ENCODE measurements around the gene KLHL29. TPM values are rescaled to one million over a fixed set of nuclear protein-coding genes. Genes with fewer than 3 reads are reported as not detected.

Gene KLHL29
- total RNA-seq, 1 donor from 2014 or later = 12.2 TPM

DNA sequence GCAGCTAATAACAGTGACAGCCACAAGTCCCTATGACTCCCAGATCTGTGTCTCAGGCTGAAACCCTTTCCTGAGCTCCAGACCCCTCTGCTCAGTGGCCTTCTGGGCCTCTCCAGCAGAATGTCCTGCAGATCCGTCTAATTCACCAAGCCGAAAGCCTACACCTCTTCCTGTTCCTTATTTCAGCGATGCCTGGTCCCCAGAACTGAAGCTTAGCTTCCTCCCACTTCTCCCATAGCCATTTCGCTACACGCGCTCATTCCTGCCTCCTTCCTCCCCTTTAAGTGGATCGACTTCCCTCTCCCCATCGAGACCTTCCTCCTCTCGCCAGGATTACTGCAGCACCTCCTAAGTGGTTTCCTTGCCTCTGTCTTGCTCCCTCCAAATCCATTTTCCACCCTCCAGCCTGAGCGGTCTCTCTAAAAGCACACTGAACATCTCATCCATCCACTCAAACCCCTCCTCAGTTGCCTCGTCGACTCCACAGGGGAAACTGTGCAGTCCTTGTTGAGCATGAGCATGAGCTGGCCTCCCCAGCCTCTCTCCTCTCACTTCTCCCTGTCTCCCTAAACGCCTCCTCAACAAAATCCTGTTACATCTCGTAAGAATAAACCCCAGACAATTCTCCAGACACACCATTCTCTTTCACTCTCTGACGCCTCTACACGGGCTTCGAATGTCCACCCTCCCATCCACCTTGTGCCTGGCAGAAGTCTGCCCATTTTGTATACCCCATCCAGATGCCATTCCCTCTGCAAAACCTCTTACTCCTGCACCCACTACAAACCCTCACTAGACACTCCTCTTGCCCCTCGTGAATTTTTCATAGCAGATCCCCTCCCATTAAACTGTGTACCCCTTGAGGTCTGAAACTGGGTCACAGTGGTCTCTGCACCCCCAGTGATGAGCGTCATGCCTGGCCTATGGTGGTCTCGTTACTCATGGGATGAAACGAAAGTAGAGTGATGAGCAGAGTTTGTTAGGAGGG is 309.4 kb downstream of the KLHL29 start:
- no peak for DNase-seq (ENCODE audit: low read depth)

DNA sequence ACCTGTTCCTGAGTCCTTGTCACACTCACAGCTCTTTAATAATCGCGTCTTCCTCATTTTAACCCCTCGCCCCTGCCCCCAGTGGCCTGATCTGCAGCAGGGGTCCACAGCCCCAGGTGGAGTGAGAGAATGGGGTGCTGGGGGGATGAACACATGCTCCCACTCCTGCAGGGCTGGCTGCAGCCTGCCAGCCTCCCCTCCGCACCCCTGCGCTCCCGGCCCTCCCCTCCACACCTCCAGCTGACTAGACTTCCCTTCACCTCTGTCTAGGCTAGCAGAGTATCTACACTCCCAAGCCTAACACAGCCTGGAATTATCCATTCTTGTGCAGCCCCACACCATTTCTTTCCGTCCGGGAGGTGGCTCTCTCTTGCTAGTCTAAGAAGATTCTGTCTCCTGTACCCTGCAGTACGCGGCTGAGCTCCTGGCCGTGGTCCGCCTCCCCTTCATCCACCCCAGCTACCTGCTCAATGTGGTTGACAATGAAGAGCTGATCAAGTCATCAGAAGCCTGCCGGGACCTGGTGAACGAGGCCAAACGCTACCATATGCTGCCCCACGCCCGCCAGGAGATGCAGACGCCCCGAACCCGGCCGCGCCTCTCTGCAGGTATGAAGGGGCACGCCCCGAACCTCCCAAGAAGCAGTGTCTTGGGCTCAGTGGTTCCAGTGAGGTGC is 310.4 kb downstream of the KLHL29 start:
- DNase-seq (ENCODE audit: low read depth) = no peak

- DNase-seq (ENCODE audit: low read depth) = no peak
Measured at GRCh38 chr2:23695890-23696751, 311.1 kb downstream of the KLHL29 start.

- DNase-seq (ENCODE audit: low read depth) = no peak
Measured at GRCh38 chr2:23696752-23697045, 311.7 kb downstream of the KLHL29 start.

DNA sequence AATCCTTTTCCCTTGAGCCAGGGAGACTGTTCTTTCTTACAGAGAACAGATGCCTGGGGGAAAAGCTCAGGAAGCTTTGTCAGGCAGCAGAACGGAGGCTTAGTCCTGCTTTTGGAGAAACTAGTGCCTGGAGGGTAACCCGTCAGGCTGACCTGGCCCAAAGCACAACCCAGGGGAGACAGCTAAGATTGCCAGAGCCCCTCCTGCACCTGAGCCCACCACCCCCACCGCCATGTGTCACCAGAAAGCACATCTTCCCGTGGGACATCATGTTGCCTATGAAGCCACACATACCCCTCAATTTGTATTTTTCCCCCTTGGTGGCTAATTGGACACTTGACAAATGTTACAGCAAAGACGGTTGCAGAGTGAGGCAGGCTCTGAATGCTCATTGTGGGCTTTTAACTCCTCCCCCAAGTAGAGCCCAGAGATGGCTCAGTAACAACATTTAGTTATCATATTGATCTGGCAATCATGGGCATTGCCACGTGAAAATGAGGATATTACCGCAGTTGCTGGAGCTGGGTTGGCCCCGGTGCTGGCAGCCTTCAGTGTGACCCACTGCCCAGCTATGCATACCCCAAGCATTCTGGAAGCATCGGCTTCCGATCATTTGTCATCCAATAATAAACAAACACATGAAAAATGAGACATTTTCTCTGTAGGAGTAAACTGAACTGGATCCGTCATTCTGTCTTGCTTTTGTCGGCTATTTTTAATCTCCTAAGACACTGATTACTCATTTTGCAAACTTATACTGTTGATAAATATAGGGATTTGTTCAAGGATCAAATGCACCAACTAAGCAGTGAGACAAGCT is 312.5 kb downstream of the KLHL29 start:
- no peak for DNase-seq (ENCODE audit: low read depth)

DNA sequence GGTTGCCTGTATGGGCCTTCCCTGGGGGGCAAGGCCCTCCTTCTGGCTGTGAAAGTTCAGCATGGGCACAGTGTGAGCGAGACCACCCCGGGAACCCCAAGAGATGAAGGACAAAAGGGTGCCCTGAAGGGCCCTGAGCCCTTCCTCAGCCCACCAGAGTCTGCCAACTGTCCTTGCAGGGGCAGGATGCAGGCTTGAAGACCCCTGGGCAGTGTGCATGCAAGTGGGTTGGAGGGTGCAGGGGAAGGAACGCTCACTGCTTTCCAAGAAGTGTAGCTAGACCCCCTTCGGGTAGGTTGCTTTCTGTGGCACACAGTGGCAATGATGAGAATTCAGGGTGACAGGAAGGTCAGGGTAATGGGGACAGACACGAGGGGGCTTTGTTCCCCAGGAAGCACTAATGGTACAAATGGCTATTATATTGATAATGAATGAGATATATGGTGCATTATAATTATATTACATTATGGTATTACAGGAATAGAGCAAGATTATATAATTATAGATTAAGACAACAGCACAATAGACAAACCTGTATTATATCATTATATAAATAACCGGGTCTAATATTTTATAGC is 313.2 kb downstream of the KLHL29 start:
- no peak for DNase-seq (ENCODE audit: low read depth)

DNA sequence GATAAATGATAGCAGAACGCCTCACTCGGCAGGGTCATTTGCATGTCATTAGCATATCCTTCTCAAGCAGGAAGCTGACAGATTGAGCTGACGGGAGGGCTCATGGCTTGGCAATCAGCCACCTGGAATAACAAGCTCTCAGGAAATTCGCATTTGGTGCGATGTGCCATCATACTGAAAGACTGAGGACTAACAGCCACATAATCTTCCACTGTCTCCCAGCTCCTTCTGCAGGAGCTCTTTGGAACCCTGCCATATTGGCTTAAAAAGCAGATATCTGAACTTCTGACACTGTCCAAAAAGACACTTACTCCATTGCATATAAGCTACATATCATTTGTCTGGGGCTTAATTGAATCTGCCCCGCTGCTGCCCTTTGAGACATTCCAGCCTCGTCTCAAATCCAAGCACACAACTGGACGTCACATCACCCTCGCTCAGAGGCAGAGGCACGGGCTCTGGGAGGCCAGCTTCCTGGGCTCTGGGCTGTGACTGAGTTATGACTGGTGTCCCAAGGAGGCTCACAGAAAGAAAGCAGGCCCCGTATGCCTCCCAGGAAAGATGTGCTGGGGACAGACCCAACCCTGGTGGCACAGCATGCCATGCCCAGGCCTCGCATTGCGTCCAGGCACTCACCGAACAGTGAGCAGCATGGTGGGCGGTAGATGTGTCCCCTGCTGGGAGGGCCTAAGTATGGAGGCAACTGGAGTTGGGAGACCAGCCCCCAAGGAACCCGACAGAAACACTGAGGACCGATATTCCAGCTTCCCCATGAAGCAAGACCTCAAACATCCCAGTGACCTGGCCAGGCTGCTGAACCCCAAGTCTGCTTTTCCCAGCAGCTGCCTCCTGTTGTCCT is 314.0 kb downstream of the KLHL29 start:
- DNase-seq (ENCODE audit: low read depth) = no peak

DNA sequence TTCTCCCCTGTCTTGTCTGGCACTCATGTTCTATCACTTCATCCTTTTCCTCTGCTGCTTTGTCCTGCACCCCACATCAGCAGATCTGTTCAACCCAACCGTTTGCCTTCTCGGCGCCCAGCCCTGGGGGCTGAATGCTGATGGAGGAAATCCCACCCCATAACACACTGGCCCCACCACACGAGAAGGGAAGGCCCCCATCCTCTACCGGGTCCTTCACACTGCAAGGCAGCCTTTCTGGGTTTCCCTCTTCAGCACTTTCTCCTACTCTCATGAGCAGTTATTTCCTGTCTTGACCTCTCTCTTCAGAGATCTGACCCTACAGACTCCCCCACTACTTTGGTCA is 314.6 kb downstream of the KLHL29 start:
- no peak for DNase-seq (ENCODE audit: low read depth)

GRCh38 chr2:23700627-23701026 is 315.6 kb downstream of the KLHL29 start:
- DNase-seq (ENCODE audit: low read depth) = no peak

- DNase-seq (ENCODE audit: low read depth) = no peak
Measured at GRCh38 chr2:23703037-23703582, 318.1 kb downstream of the KLHL29 start.

- DNase-seq (ENCODE audit: low read depth) = no peak
Measured at GRCh38 chr2:23703583-23704385, 318.8 kb downstream of the KLHL29 start.

DNA sequence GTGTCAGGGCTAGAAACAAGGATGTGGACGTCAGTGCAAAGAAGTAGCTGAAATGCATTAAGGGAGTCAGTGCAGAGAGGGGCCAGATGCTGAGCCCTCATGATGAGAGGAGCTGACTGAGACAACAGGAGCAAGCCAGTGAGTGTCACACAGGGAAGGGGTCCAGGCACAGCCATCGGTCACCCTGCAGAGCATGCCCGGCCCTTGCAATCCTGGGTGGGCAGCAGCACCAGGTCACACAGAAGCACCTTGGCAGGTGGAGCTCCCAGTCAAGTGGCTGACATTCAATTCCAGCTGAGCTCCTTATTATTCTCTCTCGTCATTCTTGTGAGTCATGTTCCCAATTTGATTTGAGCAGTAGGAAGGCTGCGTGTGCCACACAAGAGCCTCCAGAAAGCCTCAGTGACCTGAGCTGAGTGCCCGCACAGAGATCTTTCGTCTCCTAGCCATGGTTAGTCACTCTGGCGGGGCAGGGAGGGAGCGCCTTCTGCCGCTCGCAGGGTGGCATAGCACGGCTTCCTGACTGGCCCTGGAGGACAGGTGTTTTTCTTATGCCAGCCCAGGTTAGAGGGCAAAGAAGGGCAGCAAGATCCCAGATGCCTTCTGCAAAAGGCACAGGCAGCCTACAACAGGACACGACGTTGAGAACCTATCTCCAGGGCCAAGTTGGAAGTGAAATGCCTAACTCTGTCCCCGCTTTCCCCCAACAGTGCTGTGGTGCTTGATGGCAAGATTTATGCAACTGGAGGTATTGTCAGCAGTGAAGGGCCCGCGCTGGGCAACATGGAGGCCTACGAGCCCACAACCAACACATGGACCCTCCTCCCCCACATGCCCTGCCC is 321.0 kb downstream of the KLHL29 start:
- DNase-seq (ENCODE audit: low read depth) = no peak

DNA sequence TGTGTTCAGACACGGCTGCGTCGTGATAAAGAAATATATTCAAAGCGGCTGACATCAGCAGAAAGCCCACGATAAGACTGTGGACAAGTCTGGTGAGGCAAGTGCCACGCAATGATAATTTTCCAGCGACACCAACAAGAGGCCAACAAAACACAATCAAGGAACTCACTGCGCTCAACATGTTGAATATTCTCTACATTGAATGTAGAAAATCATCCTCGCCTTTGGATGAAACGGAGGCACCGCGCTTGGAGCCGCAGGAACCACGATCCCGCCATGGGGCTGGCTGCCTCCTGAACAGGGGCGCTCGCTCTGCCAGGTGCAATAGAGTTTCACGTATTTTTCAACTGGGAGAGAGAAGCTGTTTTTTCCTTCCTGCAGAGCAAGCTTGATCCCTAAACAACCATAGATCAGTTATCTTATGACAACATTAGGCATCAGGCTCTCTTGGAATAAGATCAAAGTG is 321.7 kb downstream of the KLHL29 start:
- DNase-seq (ENCODE audit: low read depth) = no peak

- no peak for DNase-seq (ENCODE audit: low read depth)
Measured at GRCh38 chr2:23707096-23707495, 322.1 kb downstream of the KLHL29 start.

DNA sequence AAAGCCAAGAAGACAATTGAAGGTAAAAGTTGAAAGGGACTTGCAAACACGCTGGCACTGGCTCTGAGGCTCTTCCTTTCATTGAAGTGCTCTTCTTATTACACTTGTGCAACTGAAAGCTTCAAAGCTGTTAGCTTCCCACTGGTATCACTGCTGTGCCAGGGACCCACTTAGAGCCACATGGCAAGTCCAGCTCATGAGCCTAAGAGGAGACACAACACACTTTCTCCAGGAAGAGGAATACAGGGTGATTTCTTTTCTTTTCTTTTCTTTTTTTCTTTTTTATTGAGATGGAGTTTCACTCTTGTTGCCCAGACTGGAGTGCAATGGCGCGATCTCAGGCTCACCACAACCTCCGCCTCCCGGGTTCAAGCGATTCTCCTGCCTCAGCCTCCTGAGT is 323.8 kb downstream of the KLHL29 start:
- DNase-seq (ENCODE audit: low read depth) = no peak

DNA sequence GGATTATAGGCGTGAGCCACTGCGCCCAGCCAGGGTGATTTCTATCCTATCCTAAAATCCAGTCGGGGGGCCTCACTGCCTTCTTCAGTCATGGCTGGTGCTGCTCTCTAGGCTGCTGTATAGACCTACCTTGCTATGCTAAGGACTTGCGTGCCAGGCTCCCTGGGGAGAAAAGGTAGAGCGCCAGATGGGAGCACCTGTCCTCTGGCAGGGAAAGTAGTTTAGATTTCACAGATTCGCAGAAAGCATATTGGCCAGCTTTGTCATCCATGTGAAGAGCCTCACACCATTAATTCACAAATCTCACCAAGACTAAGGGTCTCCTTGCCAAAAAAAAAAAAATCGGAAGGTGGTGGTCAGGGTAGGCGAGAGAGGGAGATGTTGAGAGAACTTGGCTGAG is 324.3 kb downstream of the KLHL29 start:
- DNase-seq (ENCODE audit: low read depth) = no peak

DNA sequence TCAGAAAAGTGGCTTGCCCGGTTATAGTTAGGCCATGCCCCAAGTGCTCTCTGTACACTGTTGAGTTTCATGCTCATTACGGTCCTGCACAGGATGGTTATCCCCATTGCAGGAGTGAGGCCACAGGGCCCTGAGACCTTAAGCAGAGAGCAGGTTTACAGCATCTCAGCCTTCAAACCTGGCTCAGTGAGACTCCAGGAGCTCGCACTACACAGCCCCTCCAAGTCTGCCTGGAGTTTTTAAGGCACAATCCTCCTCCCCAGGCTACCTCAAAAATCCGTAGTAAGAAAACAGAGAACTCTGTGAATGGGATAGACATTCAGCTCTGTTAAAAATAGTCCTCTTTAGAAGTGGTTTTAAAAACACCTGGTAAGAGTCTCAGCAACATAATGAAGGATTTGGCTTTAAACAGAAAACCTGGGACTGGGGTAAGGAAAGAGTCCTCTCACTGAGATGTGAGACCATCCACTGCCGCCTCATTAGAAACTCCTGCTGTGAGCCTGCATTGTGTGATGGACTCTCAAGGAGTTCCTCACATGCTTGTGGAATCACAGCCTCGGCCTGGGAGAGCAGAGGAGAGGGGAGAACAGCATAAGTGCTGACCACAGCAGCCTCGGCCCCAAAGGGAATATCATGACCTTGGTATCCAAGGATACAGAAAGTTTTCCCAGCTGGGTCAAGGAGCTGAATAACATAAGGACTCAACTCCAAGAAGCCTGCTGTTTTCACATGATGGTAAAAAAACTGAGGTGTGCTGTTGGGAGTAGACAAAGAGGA is 327.2 kb downstream of the KLHL29 start:
- peak; percentile 10 for DNase-seq (ENCODE audit: low read depth)
